WERI-Rb-1 (cell line): ENCODE measurements around the gene GPR176.

Experiments
- DNase-seq: peaks from one replicate; pipeline ENCODE4 v3.0.0-alpha.2; 2020
- H3K27ac ChIP-seq: fragments of 250-450 bp; sonication (Bioruptor Pico); 2 replicates; pipeline ENCODE4 v1.5.1; 2020; ENCODE audit warnings: mild to moderate bottlenecking, moderate library complexity
- H3K27me3 ChIP-seq: fragments of 250-450 bp; sonication (Bioruptor Pico); 2 replicates; pipeline ENCODE4 v1.5.1; 2021; ENCODE audit warnings: mild to moderate bottlenecking, low read depth, moderate library complexity; ENCODE audit not compliant: insufficient read depth, severe bottlenecking
- H3K36me3 ChIP-seq: fragments of 250-450 bp; sonication (Bioruptor Pico); 2 replicates; pipeline ENCODE4 v1.5.1; 2020; ENCODE audit warnings: mild to moderate bottlenecking, moderate library complexity
- H3K4me3 ChIP-seq: 2 replicates; pipeline ENCODE4 v1.5.1; 2011; ENCODE audit warnings: low read depth, mild to moderate bottlenecking, control low read depth, low read length
- H3K9me3 ChIP-seq: fragments of 250-450 bp; sonication (Bioruptor Pico); 2 replicates; pipeline ENCODE4 v1.5.1; 2021; ENCODE audit warnings: mild to moderate bottlenecking, moderate library complexity; ENCODE audit not compliant: severe bottlenecking
- CTCF ChIP-seq: IDR thresholded peaks from 2 replicates; pipeline ENCODE4 v1.5.1; 2011; ENCODE audit warnings: low read depth, mild to moderate bottlenecking, control low read depth, inconsistent platforms, low read length

Gene GPR176

DNA sequence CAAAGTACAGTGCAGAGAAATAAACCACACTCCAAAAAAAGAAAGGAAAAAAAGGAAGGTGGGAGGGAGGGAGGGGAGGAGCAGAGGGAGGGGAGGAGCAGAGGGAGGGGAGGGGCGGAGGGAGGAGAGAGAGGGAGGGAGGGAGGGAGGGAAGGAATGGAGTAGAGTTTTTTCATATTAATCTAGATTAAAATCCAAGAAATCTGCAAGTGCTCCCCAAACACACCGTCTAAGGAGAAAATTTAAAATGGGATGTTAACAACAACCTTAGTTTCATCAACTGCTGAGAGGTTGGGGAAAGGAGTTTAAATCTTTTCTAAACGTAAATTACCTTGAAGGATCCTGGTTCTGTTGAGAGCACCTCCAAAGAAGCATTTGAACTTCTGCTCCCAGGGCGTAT lies 144.0 kb downstream of the GPR176 start:
- no peak overlapping the region for H3K4me3 ChIP-seq
- no peak for TF ChIP-seq CTCF
- H3K9me3 ChIP-seq = no peaks in the 10 kb centered on the region
- H3K36me3 ChIP-seq = no peaks in the 10 kb centered on the region
- no peak overlapping the region for H3K27ac ChIP-seq
- H3K27me3 ChIP-seq = no peaks in the 10 kb centered on the region
- DNase-seq = no peak

GRCh38 chr15:39774688-39775267 lies 145.3 kb downstream of the GPR176 start:
- H3K27me3 ChIP-seq = no peaks in the 10 kb centered on the region
- no peak overlapping the region for H3K27ac ChIP-seq
- H3K4me3 ChIP-seq = no peak overlapping the region
- H3K9me3 ChIP-seq = no peaks in the 10 kb centered on the region
- DNase-seq = peak; percentile 26
- no peaks in the 10 kb centered on the region for H3K36me3 ChIP-seq
- TF ChIP-seq CTCF = no peak

GRCh38 chr15:39770748-39771689 lies 149.0 kb downstream of the GPR176 start:
- DNase-seq = no peak

GRCh38 chr15:39767921-39768320 lies 152.1 kb downstream of the GPR176 start:
- Histone ChIP-seq H3K4me3 (no peak overlapping the region), H3K27me3 (no peaks in the 10 kb centered on the region), H3K27ac (no peak overlapping the region), H3K9me3 (no peaks in the 10 kb centered on the region), H3K36me3 (no peaks in the 10 kb centered on the region)
- no peak for TF ChIP-seq CTCF
- no peak for DNase-seq

More at GRCh38 chr15:39770748-39771689, 149.0 kb downstream of the GPR176 start:
- Histone ChIP-seq H3K9me3 (no peaks in the 10 kb centered on the region), H3K27me3 (no peaks in the 10 kb centered on the region), H3K4me3 (no peak overlapping the region), H3K27ac (no peak overlapping the region), H3K36me3 (no peaks in the 10 kb centered on the region)
- no peak for TF ChIP-seq CTCF

DNA sequence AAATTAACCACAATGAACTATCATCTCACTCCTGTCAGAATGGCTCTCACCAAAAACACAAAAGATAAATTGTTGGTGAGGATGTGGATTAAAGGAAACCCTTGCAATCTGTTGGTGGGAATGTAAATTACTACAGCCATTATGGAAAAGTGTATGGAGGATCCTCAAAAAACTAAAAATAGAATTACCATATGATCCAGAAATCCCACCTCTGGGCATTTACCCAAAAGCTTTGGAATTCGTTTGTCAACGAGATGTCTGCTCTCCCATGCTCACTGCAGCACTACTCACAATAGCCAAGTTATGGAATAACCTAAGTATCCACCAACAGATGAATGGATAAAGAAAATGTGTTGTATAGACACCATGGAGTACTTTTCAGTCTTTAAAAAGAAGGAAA lies 159.1 kb downstream of the GPR176 start:
- TF ChIP-seq CTCF = no peak
- H3K27ac ChIP-seq = no peak overlapping the region
- H3K36me3 ChIP-seq = no peaks in the 10 kb centered on the region

More for the DNA sequence above, 159.1 kb downstream of the GPR176 start:
- H3K4me3 ChIP-seq = no peak overlapping the region
- H3K27me3 ChIP-seq = no peaks in the 10 kb centered on the region
- DNase-seq = no peak
- H3K9me3 ChIP-seq = no peaks in the 10 kb centered on the region
